GM18505 (cell line): ENCODE results near the gene MS4A15.
"Not testable (repeated sequence)": the region's sequence is repeated elsewhere in the genome, so short reads cannot be mapped to it uniquely, and the experiment has no call there.

Experiments
- ATAC-seq: cut with Tn5 transposase; IDR thresholded peaks from one replicate; pipeline ENCODE4 v1.9.1; 2021; ENCODE audit not compliant: unreplicated experiment
- POLR2A ChIP-seq: IDR thresholded peaks from 4 replicates; pipeline ENCODE4 v1.6.1; 2011; ENCODE audit warnings: borderline replicate concordance; ENCODE audit not compliant: insufficient read depth, insufficient read length; ENCODE audit errors: extremely low read depth

The MS4A15 gene

GRCh38 chr11:60813324-60813723 lies 56.7 kb downstream of the MS4A15 start:
- TF ChIP-seq POLR2A, result no peak
- ATAC-seq, result no peak

GRCh38 chr11:60814112-60814511 lies 57.4 kb downstream of the MS4A15 start:
- no peak for ATAC-seq
- no peak for TF ChIP-seq POLR2A

GRCh38 chr11:60816590-60817157 lies 60.0 kb downstream of the MS4A15 start:
- ATAC-seq, result no peak
- TF ChIP-seq POLR2A, result no peak

- no peak for TF ChIP-seq POLR2A
- no peak for ATAC-seq
These were observed 61.4 kb downstream of the MS4A15 start for GRCh38 chr11:60818057-60818456.

- TF ChIP-seq POLR2A, result no peak
- peak; percentile 51 for ATAC-seq
These were observed 65.3 kb downstream of the MS4A15 start for GRCh38 chr11:60821827-60822599.

GRCh38 chr11:60823745-60824306 lies 67.2 kb downstream of the MS4A15 start:
- ATAC-seq, result not testable (repeated sequence)

- ATAC-seq, result no peak
- no peak for TF ChIP-seq POLR2A
These were observed 68.5 kb downstream of the MS4A15 start for GRCh38 chr11:60825118-60825517.

- ATAC-seq, result no peak
- no peak for TF ChIP-seq POLR2A
These were observed 69.1 kb downstream of the MS4A15 start for GRCh38 chr11:60825790-60826189.
